MM.1S (cell line): Measurements from ENCODE around the gene POLL.

Source experiments
- CTCF ChIP-seq: fragments of 300-600 bp; sonication (generic); IDR thresholded peaks from 2 replicates; pipeline ENCODE4 v1.5.1; 2016; ENCODE audit warnings: antibody characterized with exemption, low read length, mixed read lengths
- EZH2 ChIP-seq: fragments of 300-600 bp; sonication (generic); optimal IDR thresholded peaks from 2 replicates; pipeline ENCODE3; 2017; ENCODE audit warnings: low read depth, mild to moderate bottlenecking, antibody characterized with exemption, low read length, mixed read lengths
- EZH2phosphoT487 ChIP-seq: fragments of 300-600 bp; sonication (generic); IDR thresholded peaks from 2 replicates; pipeline ENCODE4 v1.6.1; 2018; ENCODE audit warnings: antibody characterized with exemption, low read length

GRCh38 chr10:101561068-101561915 lies 26.8 kb downstream of the POLL start:
- TF ChIP-seq CTCF, result no peak
- TF ChIP-seq EZH2phosphoT487, result no peak
- TF ChIP-seq EZH2, result no peak
